Mesenchymal stem cell (in vitro differentiated cells and primary cell): Measurements from ENCODE around the gene PIGX.

Source experiments
- DNase-seq: peaks from one replicate; pipeline ENCODE4 v3.0.0-alpha.2; 2013
- H2AFZ ChIP-seq: one replicate; pipeline ENCODE4 v1.6.1; 2013; ENCODE audit warnings: low read depth, mild to moderate bottlenecking, control low read depth, inconsistent platforms, low read length, moderate library complexity
- H2AK5ac ChIP-seq: 2 replicates; pipeline ENCODE4 v1.6.1; 2013; ENCODE audit warnings: low read length, moderate library complexity, mild to moderate bottlenecking, inconsistent platforms; ENCODE audit not compliant: severe bottlenecking
- H2BK120ac ChIP-seq: one replicate; pipeline ENCODE4 v1.6.1; 2013; ENCODE audit warnings: low read depth, mild to moderate bottlenecking, inconsistent platforms, low read length, moderate library complexity
- H2BK12ac ChIP-seq, 2 experiments: one replicate each; pipeline ENCODE4 v1.6.1; 2013; ENCODE audit warnings: inconsistent platforms in 2 of 2, low read length in 2 of 2, mild to moderate bottlenecking in 2 of 2, moderate library complexity in 2 of 2, control low read depth in 1 of 2
- H2BK15ac ChIP-seq: one replicate; pipeline ENCODE4 v1.6.1; 2013; ENCODE audit warnings: mild to moderate bottlenecking, low read depth, inconsistent platforms; ENCODE audit not compliant: poor library complexity, severe bottlenecking
- H2BK5ac ChIP-seq: 2 replicates; pipeline ENCODE4 v1.6.1; 2013; ENCODE audit warnings: low read depth, mild to moderate bottlenecking, low read length, control low read depth, inconsistent platforms; ENCODE audit not compliant: poor library complexity, severe bottlenecking
- H3K14ac ChIP-seq, 2 experiments: one replicate each; pipeline ENCODE4 v1.6.1; 2013; ENCODE audit warnings: inconsistent platforms in 2 of 2, low read length in 2 of 2, control low read depth in 1 of 2, mild to moderate bottlenecking in 1 of 2, moderate library complexity in 1 of 2
- H3K18ac ChIP-seq, 2 experiments: one replicate each; pipeline ENCODE4 v1.6.1; 2013; ENCODE audit warnings: inconsistent platforms in 2 of 2, low read length in 2 of 2, control low read depth in 1 of 2, low read depth in 1 of 2, mild to moderate bottlenecking in 1 of 2
- H3K23ac ChIP-seq, 2 experiments: one replicate each; pipeline ENCODE4 v1.6.1; 2013; ENCODE audit warnings: inconsistent platforms in 2 of 2, low read length in 2 of 2, mild to moderate bottlenecking in 2 of 2, moderate library complexity in 2 of 2, control low read depth in 1 of 2
- H3K27ac ChIP-seq: 2 replicates; pipeline ENCODE4 v1.5.1; 2013; ENCODE audit warnings: mild to moderate bottlenecking, moderate library complexity, low read length, control low read depth, inconsistent platforms; ENCODE audit not compliant: poor library complexity, severe bottlenecking
- H3K27me3 ChIP-seq, 2 experiments: 2 replicates each; pipeline versions ENCODE4 v1.6.1 to v1.7.0; 2013; ENCODE audit warnings: low read length in 2 of 2, mild to moderate bottlenecking in 2 of 2, moderate library complexity in 2 of 2, control low read depth in 1 of 2, inconsistent platforms in 1 of 2; ENCODE audit not compliant: control insufficient read depth in 1 of 2, insufficient read depth in 1 of 2
- H3K36me3 ChIP-seq, 2 experiments: 2 replicates each; pipeline versions ENCODE4 v1.6.1 to v1.7.0; 2013; ENCODE audit warnings: low read length in 2 of 2, control low read depth in 1 of 2, inconsistent platforms in 1 of 2, low read depth in 1 of 2, mild to moderate bottlenecking in 1 of 2; ENCODE audit not compliant: insufficient read depth in 2 of 2, control insufficient read depth in 1 of 2
- H3K4ac ChIP-seq, 2 experiments: one replicate each; pipeline ENCODE4 v1.6.1; 2013; ENCODE audit warnings: inconsistent platforms in 2 of 2, low read length in 2 of 2, mild to moderate bottlenecking in 2 of 2, moderate library complexity in 2 of 2, control low read depth in 1 of 2, low read depth in 1 of 2
- H3K4me1 ChIP-seq: 2 replicates; pipeline ENCODE4 v1.6.1; 2013; ENCODE audit warnings: low read depth, low read length, control low read depth; ENCODE audit not compliant: control insufficient read depth, insufficient read depth
- H3K4me2 ChIP-seq: 2 replicates; pipeline ENCODE4 v1.6.1; 2013; ENCODE audit warnings: low read length, mild to moderate bottlenecking, inconsistent platforms; ENCODE audit not compliant: poor library complexity, severe bottlenecking
- H3K4me3 ChIP-seq, 2 experiments: 2 replicates each; pipeline versions ENCODE4 v1.5.1 to v1.7.0; 2013; ENCODE audit warnings: low read length in 2 of 2, mild to moderate bottlenecking in 2 of 2, control low read depth in 1 of 2, low read depth in 1 of 2; ENCODE audit not compliant: insufficient read depth in 1 of 2
- H3K79me1 ChIP-seq: replicated peaks from 2 replicates; pipeline ENCODE4 v1.6.1; 2013; ENCODE audit warnings: mild to moderate bottlenecking, control low read depth, low read length, inconsistent platforms; ENCODE audit not compliant: poor library complexity, severe bottlenecking
- H3K9ac ChIP-seq: 2 replicates; pipeline ENCODE4 v1.7.0; 2013; ENCODE audit warnings: mild to moderate bottlenecking, low read length, moderate library complexity
- H3K9me3 ChIP-seq: 2 replicates; pipeline ENCODE4 v1.7.0; 2013; ENCODE audit warnings: mild to moderate bottlenecking, low read length; ENCODE audit not compliant: control insufficient read depth
- H4K8ac ChIP-seq: one replicate; pipeline ENCODE4 v1.6.1; 2013; ENCODE audit warnings: inconsistent platforms, mild to moderate bottlenecking, low read length, moderate library complexity
- H4K91ac ChIP-seq: one replicate; pipeline ENCODE4 v1.6.1; 2013; ENCODE audit warnings: mild to moderate bottlenecking, low read length, inconsistent platforms
- WGBS: methylation state at CpG from one replicate; pipeline ENCODE4 v1.1.7; 2013; ENCODE audit warnings: mixed read lengths; 5-methylcytosine and 5-hydroxymethylcytosine counted together

Gene PIGX

GRCh38 chr3:196763179-196763578 is 51.0 kb downstream of the PIGX start:
- H3K23ac ChIP-seq: no peak overlapping the region
- no peak overlapping the region for H2BK15ac ChIP-seq
- no peak overlapping the region for H2AFZ ChIP-seq
- no peak overlapping the region for H4K91ac ChIP-seq
- no peak overlapping the region for H3K4me2 ChIP-seq
- no peak for DNase-seq
- H3K9ac ChIP-seq: no peak overlapping the region
- H4K8ac ChIP-seq: no peak overlapping the region
- WGBS: 93% methylated on average over 7 of the region's 7 CpGs
- peaks cover 3% of the 10 kb centered on the region for H3K4me1 ChIP-seq
- no peaks in the 10 kb centered on the region for H3K79me1 ChIP-seq
- H2AK5ac ChIP-seq: no peak overlapping the region
- no peaks in the 10 kb centered on the region for H3K9me3 ChIP-seq
- peaks cover 3 to 12% of the 10 kb centered on the region in 2 experiments for H3K36me3 ChIP-seq
- no peak overlapping the region for H2BK5ac ChIP-seq
- H3K14ac ChIP-seq: no peak overlapping the region
- H2BK12ac ChIP-seq: no peak overlapping the region
- no peak overlapping the region for H3K27ac ChIP-seq
- H3K18ac ChIP-seq: no peak overlapping the region
- H3K27me3 ChIP-seq: no peaks in the 10 kb centered on the region
- no peak overlapping the region for H2BK120ac ChIP-seq
- H3K4me3 ChIP-seq: no peak overlapping the region
- H3K4ac ChIP-seq: no peak overlapping the region

GRCh38 chr3:196765454-196765853 is 53.3 kb downstream of the PIGX start:
- no peak for DNase-seq
- Histone ChIP-seq H3K79me1 (no peaks in the 10 kb centered on the region), H3K4me3 (no peak overlapping the region), H4K8ac (no peak overlapping the region), H2AFZ (no peak overlapping the region), H3K36me3 (peaks cover 8 to 13% of the 10 kb centered on the region in 2 experiments), H3K27me3 (no peaks in the 10 kb centered on the region), H3K9ac (no peak overlapping the region), H3K4me2 (no peak overlapping the region), H3K14ac (no peak overlapping the region), H2BK5ac (no peak overlapping the region), H2BK120ac (no peak overlapping the region), H2BK15ac (no peak overlapping the region), H2AK5ac (no peak overlapping the region), H3K4me1 (no peaks in the 10 kb centered on the region), H3K9me3 (no peaks in the 10 kb centered on the region), H3K27ac (no peak overlapping the region), H3K4ac (no peak overlapping the region), H2BK12ac (no peak overlapping the region), H3K18ac (no peak overlapping the region), H4K91ac (no peak overlapping the region), H3K23ac (no peak overlapping the region)

- WGBS: no CpG with 5 or more reads among the region's 1 CpG
- Histone ChIP-seq H2BK15ac (no peak overlapping the region), H3K4me1 (peaks cover 1% of the 10 kb centered on the region), H3K79me1 (no peaks in the 10 kb centered on the region), H3K4me3 (no peak overlapping the region), H3K4me2 (no peak overlapping the region), H3K9me3 (peaks cover 3% of the 10 kb centered on the region), H3K23ac (no peak overlapping the region), H4K8ac (no peak overlapping the region), H3K36me3 (peaks cover 8 to 9% of the 10 kb centered on the region in 2 experiments), H3K18ac (no peak overlapping the region), H3K9ac (no peak overlapping the region), H4K91ac (no peak overlapping the region), H3K27ac (no peak overlapping the region), H2AK5ac (no peak overlapping the region), H3K27me3 (no peaks in the 10 kb centered on the region), H3K14ac (no peak overlapping the region), H2AFZ (no peak overlapping the region), H3K4ac (no peak overlapping the region), H2BK5ac (no peak overlapping the region), H2BK120ac (no peak overlapping the region), H2BK12ac (no peak overlapping the region)
- no peak for DNase-seq
These were observed 58.9 kb downstream of the PIGX start for GRCh38 chr3:196771067-196771466.

GRCh38 chr3:196772102-196772501 is 59.9 kb downstream of the PIGX start:
- H3K4me2 ChIP-seq: no peak overlapping the region
- H2BK15ac ChIP-seq: no peak overlapping the region
- H4K91ac ChIP-seq: no peak overlapping the region
- 98% methylated on average over 3 of the region's 4 CpGs for WGBS
- no peak overlapping the region for H3K9ac ChIP-seq
- H4K8ac ChIP-seq: no peak overlapping the region
- H3K14ac ChIP-seq: no peak overlapping the region
- no peak overlapping the region for H3K27ac ChIP-seq
- H3K18ac ChIP-seq: no peak overlapping the region
- H2AK5ac ChIP-seq: no peak overlapping the region
- peaks cover 1% of the 10 kb centered on the region for H3K4me1 ChIP-seq
- DNase-seq: no peak
- peaks cover 8 to 9% of the 10 kb centered on the region in 2 experiments for H3K36me3 ChIP-seq
- no peak overlapping the region for H2AFZ ChIP-seq
- no peak overlapping the region for H3K4me3 ChIP-seq
- no peak overlapping the region for H3K4ac ChIP-seq
- peaks cover 3% of the 10 kb centered on the region for H3K9me3 ChIP-seq
- no peaks in the 10 kb centered on the region for H3K79me1 ChIP-seq
- H2BK12ac ChIP-seq: no peak overlapping the region
- H3K27me3 ChIP-seq: no peaks in the 10 kb centered on the region
- H3K23ac ChIP-seq: no peak overlapping the region
- no peak overlapping the region for H2BK120ac ChIP-seq
- no peak overlapping the region for H2BK5ac ChIP-seq
